Uterus (tissue), 2 donors: ENCODE results near the gene KDELR3.

Source experiments
- CTCF ChIP-seq, 4 experiments: fragments of 200-600 bp in 2 of 4; fragments of 450-650 bp in 2 of 4; sonication (generic) in 2 of 4; IDR thresholded peaks; one replicate each; pipeline ENCODE4 v1.5.1; 2016 to 2019; ENCODE audit warnings: antibody characterized with exemption in 4 of 4, mild to moderate bottlenecking in 2 of 4, moderate library complexity in 1 of 4
- POLR2A ChIP-seq, 2 donors: fragments of 450-650 bp; IDR thresholded peaks; one replicate each; pipeline ENCODE4 v1.6.1; 2016; ENCODE audit warnings: antibody characterized with exemption in 2 of 2, mild to moderate bottlenecking in 1 of 2, moderate library complexity in 1 of 2

- TF ChIP-seq CTCF (IDR thresholded peaks at IDR 0.05) (no peak), POLR2A (IDR thresholded peaks at IDR 0.05) (no peak)
These were observed 2.0 kb upstream of the KDELR3 start for GRCh38 chr22:38465673-38466490.
